Stimulated activated CD4-positive, alpha-beta T cell treated with anti-CD3 and anti-CD28 coated beads, Interleukin-15, amount 100 ng/mL, for 1 hour (primary cell): ENCODE measurements around the gene UGT3A1.

Experiments
- DNase-seq, 2 donors: peaks; one replicate each; pipeline ENCODE4 v3.0.0-alpha.2; 2020; ENCODE audit warnings: low read depth in 1 of 2, low spot score in 1 of 2

Gene UGT3A1

GRCh38 chr5:35919191-35919590, 72.0 kb downstream of the UGT3A1 start:
- DNase-seq, result no peak

- DNase-seq, result no peak
Measured at GRCh38 chr5:35908814-35909213, 82.4 kb downstream of the UGT3A1 start.

GRCh38 chr5:35908228-35908627, 83.0 kb downstream of the UGT3A1 start:
- DNase-seq, result no peak

- no peak for DNase-seq
Measured at GRCh38 chr5:35904443-35905132, 86.6 kb downstream of the UGT3A1 start.

- DNase-seq, result no peak
Measured at GRCh38 chr5:35903631-35904203, 87.5 kb downstream of the UGT3A1 start.

GRCh38 chr5:35902046-35902672, 89.0 kb downstream of the UGT3A1 start:
- DNase-seq, result no peak
